Stimulated activated CD4-positive, alpha-beta T cell treated with anti-CD3 and anti-CD28 coated beads, Interleukin-4, amount 100 ng/mL, for 4 hours (primary cell): Measurements from ENCODE around the gene E2F6.

ENCODE experiments used
- DNase-seq, 2 experiments: peaks; one replicate each; pipeline ENCODE4 v3.0.0-alpha.2; 2020

E2F6 gene

GRCh38 chr2:11465485-11466306, at the start of gene E2F6:
E2F6 (minus strand) TSS chr2:11466161; CDS start chr2:11465879, 282 bp downstream.
- DNase-seq, result peak; percentile 83 to 88

DNA sequence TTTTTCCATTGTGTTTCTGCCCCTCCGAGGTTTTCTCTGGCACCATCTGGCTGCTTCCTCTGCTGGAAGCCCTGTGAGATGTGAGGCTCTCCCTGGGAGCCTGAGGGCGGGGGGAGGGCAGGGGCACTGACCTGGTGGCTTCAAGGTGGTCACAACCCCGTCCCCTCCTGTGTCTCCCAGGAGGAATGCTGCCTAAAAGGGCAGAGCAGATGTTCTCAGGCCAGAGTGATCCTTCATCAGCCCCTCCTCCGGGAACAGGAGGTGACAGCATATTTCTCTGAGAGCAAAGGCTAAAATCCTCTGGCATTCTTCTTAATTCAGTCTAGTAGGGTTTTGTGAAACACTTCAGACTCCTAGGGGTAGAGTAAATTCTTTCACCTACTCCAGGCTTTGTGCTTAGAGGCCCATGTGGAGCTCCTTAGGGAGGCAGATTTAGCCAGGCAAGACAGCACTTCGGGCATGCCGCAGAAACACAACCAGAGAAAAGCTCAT, 49.6 kb upstream of the E2F6 start:
- DNase-seq, result no peak

DNA sequence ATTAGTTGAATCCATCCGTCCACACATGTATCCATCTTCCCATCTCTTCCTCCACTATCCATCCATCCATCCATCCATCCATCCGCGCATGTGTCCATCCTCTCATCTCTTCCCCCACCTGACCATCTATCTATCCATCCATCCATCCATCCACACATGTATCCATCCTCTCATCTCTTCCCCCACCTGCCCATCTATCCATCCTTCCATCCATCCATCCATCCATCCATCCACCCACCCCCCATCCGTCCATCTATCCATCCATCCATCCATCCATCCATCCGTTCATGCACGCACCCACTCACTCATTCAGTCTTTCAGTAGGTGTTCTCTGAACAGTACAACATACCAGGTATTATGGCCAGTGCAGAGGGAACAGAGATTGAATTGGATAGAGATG, 48.9 kb upstream of the E2F6 start:
- no peak for DNase-seq

- no peak for DNase-seq
These were observed 48.2 kb upstream of the E2F6 start for GRCh38 chr2:11514081-11514730.

DNA sequence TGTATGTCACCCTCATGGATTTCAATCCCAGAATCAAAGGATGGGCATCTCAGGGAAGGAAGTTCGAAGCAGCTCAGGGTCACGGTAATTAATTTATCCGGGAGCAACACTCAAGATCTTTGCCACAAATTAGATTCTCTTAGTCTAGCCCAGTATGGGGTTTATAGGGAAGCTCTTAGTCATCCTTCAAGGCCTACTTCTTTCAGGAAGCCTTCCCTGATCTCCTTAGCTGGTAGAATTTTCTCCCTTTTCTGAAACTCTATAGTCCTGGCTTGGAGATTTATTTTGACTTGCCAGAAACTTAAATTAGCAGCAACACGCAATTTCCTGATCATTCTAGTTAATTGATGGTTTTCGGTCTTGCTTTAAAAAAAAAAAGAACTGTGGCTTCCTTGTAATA, 47.4 kb upstream of the E2F6 start:
- DNase-seq, result no peak

GRCh38 chr2:11512431-11512830, 46.5 kb upstream of the E2F6 start:
- no peak for DNase-seq

GRCh38 chr2:11509657-11510360, 43.8 kb upstream of the E2F6 start:
- no peak for DNase-seq

DNA sequence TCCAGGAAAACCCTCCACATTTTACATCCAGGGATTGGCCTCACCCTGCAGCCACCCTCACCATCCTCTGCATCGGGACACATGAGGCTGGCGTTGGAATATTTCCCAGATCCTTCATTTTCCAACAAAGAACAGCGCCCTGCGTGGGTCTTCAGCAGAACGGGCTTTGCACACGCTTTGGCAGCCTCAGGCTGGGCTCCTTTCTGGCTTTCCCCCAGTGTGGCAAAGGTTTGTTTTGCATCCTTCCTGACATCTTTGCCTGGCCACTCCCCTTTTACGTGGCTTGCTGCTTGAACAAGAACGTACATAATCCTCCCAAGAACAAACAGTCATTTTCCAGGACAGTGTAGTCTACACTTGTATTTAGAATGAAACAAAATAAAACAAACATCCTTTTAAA, 42.3 kb upstream of the E2F6 start:
- DNase-seq, result no peak

DNA sequence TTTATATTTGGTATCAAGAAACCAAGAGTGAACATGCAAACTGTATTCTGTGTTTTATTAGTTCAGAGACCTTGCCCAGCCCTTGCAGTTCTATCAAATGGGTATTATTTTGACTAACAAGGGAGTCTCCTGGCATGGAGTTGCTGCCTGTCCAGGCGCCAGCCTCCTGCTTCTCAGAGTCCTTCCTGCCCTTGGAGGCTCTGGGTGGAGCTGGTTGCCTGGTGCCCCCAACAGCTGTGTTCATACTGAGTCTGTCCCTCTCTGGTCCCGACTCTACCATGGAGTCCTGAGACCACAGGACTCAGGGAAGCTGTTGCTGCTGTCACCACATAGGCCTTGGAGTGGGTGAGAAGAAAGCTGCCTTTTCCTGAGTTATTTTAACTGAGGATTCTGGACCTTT, 41.6 kb upstream of the E2F6 start:
- no peak for DNase-seq

DNA sequence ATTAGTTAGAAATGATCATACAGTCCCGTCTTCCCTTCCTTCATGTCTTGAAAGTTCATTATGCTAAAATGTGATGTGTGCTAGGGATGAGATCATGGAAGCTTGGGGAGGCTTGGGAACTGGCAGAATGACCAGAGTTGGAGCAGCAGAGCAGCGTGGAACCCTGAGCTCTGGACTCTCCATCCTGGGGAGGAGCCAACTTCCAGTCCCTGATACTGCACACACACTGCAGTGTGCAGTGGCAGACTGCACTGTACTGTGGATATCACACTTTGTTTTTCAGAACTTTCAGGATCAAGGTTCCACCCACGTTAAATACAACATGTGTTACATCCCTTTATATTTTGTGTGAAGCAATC, 40.6 kb upstream of the E2F6 start:
- DNase-seq, result no peak

GRCh38 chr2:11505652-11506610, 40.0 kb upstream of the E2F6 start:
- DNase-seq, result no peak

DNA sequence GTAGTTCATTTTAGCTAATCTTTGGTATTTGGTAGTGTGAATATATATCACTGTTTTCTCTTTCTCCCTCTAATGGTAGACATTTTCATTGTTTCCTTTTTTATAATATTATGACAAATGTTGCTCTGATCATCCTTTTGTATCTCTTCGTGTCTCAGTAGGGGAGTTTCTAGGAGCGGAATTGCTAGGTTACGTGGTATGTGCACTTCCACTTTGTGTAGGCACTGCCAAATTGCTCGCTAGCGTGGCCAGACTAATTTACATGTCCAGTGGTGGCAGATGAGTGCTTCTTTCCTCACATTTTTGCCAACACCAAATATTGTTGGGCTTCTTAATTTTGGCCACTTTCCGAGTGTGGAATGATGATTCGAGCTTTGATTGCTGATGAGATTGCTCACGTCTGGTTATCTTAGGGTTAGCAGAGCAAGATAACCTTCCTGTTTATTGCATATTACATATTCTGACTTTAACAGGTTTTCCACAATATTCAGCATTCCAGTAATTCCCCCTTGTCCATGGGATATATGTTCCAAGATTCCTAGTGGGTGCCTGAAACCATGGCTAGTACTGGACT, 37.5 kb upstream of the E2F6 start:
- no peak for DNase-seq

DNA sequence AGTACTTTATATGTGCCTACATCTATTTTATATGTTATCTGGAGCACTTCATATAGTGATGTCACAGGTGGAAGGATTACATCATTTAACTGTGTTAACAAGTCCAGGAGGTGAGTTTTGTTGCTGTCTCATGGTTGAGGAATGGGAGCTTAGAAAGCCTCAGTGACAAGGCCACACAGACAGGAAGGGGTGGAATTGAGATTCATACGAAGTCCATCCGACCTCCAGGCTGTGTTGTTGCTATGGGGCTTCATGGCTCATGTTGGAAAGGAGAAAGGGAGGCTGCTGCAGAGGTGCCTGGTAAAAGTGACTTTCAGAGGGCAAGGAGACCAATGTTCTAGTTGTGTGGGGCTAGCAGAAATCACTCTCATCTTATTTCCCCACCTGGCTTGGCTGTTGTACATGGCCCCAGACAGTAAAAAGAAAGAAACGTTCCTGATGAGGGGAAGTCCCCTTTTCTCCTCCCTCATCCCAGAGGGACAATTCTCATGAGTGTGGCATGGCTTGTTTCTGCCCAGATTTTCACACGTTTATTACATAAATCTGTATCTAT, 36.9 kb upstream of the E2F6 start:
- DNase-seq, result no peak

DNA sequence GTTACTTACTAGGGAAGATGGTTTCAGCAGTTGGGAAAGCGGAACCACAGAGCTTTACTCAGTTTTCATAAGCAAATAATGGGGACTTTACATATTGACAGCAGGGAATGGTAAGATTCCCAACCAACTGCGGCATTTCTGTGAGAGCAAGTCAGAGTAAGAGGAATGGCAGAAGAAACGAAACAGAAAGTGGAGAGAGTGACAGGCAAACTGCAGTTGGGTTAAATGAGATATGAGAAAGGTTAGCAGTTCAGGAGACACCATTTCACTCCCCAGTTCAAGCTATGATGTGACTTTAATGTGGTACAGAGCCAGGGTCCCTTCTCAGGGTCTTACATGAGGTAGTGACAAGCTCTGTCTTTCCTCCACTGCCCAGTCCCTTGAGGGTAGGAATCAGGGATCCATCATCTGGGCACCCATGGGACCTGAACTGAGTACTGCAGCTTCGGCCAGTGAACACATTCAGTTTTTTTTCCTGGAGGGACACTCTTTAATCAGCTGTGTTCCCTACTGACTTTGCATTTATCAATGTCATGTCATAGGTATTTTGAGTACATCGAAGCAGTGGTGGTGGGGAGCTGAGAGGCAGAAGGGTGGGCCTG, 34.8 kb upstream of the E2F6 start:
- no peak for DNase-seq

DNA sequence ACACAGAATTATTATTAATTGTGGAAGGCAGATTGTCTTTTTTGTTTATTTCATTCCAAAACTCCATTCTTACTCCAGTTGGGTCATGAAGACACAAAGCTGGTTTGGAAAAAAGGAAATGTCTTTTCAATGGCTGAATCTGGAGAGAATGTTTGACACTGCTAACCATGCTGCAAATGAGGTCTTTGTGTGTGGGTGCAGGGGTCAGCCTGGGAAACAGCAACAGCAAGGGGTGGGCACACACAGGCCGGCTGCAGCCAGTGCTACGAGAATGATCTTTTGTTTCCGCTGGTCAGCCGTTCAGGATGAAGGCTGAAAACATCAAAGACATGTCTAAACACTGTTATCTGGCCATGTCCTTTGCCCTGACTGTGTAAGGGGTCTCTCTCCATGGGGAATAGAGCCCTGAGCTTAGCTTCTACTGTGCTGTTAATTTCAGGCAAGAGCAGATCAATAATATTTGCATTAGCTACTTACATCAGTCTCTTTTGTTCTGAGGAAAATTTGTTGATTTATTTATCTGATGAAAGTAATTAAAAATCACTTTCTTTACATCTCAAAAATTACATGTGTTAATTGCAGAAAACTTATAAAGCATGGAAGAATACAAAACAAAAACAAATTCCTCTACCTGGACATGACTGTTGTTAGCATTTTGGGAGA, 33.3 kb upstream of the E2F6 start:
- no peak for DNase-seq

DNA sequence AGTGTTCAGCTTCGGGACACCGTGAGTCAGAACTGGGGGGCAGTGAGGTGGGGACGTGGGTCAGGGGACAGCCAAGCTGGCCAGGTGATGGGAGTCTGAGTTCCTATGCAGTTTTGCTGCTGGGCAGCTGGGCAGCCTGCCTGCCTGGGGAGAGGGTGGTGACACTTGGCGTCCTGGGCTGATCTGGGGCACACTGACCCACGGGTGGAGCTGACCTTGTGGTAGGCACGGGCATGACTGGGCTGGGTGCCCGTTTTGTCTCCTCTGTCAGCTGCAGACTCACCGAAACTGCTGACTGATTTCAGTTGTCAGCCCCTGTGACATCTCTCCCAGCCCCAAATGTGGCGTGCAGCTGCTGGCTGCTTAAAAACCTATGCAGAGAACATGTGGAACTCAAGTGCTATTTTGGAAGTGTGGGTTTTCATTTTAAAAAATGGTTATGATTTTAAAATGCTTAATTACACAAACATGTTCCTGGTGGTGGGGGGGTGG, 32.6 kb upstream of the E2F6 start:
- no peak for DNase-seq

- no peak for DNase-seq
These were observed 30.1 kb upstream of the E2F6 start for GRCh38 chr2:11495844-11496681.

- no peak for DNase-seq
These were observed 28.3 kb upstream of the E2F6 start for GRCh38 chr2:11494310-11494709.

GRCh38 chr2:11493282-11493681, 27.3 kb upstream of the E2F6 start:
- DNase-seq, result no peak

GRCh38 chr2:11492720-11493119, 26.8 kb upstream of the E2F6 start:
- no peak for DNase-seq
